ENCODE results near the gene SDK1. TPM values are rescaled to one million over a fixed set of nuclear protein-coding genes. Genes with fewer than 3 reads are reported as not detected.
"Not testable (repeated sequence)": the region's sequence is repeated elsewhere in the genome, so short reads cannot be mapped to it uniquely, and the experiment has no call there.

Gene SDK1
- total RNA-seq, 1 donor from 2014 or later = 3.9 TPM

DNA sequence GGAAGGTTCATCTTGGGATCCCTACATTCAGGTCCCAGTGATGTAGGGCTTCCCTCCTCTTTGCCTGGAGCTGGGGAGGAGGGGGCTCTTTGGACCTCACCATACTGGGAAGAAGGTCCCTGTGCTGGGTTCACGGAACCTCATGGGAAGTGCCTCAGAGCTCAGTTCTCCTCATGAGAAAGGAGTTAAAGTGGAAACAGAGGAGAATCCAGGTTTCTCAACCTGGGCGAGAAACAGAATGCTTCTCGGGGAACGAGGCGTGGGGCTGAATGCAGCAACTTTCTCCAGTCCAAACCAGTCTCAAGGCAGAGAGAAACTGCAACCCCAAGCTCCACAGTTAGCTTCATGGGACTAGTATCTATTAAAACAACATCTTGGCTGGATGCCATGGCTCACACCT, 998.4 kb downstream of the SDK1 start:
- no peaks in the 10 kb centered on the region for H3K27me3 ChIP-seq (ENCODE audit: control insufficient read depth, insufficient read depth, low read length)
- TF ChIP-seq, protein P1, sequence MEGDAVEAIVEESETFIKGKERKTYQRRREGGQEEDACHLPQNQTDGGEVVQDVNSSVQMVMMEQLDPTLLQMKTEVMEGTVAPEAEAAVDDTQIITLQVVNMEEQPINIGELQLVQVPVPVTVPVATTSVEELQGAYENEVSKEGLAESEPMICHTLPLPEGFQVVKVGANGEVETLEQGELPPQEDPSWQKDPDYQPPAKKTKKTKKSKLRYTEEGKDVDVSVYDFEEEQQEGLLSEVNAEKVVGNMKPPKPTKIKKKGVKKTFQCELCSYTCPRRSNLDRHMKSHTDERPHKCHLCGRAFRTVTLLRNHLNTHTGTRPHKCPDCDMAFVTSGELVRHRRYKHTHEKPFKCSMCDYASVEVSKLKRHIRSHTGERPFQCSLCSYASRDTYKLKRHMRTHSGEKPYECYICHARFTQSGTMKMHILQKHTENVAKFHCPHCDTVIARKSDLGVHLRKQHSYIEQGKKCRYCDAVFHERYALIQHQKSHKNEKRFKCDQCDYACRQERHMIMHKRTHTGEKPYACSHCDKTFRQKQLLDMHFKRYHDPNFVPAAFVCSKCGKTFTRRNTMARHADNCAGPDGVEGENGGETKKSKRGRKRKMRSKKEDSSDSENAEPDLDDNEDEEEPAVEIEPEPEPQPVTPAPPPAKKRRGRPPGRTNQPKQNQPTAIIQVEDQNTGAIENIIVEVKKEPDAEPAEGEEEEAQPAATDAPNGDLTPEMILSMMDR (IDR thresholded peaks at IDR 0.05; ENCODE audit: insufficient read depth, low read length, poor library complexity, severe bottlenecking) = no peak
- H3K4me3 ChIP-seq (ENCODE audit: low read depth, low read length) = no peak overlapping the region
- no peaks in the 10 kb centered on the region for H3K36me3 ChIP-seq (ENCODE audit: control insufficient read depth, insufficient read depth, low read length)
- no peak for DNase-seq (ENCODE audit: low read depth)

DNA sequence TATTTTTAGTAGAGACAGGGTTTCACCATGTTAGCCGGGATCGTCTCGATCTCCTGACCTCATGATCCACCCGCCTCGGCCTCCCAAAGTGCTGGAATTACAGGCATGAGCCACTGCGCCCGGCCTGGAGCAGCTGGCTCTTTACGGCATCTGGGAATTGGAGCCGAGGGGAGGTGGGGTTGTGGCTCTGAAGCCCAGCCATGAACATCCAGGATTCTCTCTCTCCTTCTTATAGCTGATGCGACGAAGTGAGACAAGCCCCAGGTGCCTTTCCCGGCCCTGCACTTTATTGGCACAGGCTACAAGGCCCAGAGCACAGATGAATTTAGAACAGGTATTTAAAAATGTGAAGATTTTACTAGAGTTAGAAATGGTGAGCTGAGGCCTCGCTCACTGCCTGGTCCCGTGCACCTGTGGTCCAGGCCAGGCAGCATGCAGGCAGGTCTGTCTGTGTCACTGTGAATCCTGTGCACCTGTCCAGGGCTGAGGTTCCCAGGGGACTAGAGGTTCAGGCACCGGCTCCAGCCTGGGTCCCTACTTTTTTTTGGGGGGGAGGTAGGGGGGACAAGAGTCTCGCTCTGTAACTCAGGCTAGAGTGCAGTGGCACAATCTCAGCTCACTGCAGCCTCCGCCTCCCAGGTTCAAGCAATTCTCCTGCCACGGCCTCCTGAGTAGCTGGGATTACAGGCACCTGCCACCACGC, 1001.3 kb downstream of the SDK1 start:
- H3K36me3 ChIP-seq (ENCODE audit: control insufficient read depth, insufficient read depth, low read length) = no peaks in the 10 kb centered on the region
- no peak for DNase-seq (ENCODE audit: low read depth)
- no peaks in the 10 kb centered on the region for H3K27me3 ChIP-seq (ENCODE audit: control insufficient read depth, insufficient read depth, low read length)
- no peak overlapping the region for H3K4me3 ChIP-seq (ENCODE audit: low read depth, low read length)
- TF ChIP-seq, protein P1 (IDR thresholded peaks at IDR 0.05; ENCODE audit: insufficient read depth, low read length, poor library complexity, severe bottlenecking) = no peak

DNA sequence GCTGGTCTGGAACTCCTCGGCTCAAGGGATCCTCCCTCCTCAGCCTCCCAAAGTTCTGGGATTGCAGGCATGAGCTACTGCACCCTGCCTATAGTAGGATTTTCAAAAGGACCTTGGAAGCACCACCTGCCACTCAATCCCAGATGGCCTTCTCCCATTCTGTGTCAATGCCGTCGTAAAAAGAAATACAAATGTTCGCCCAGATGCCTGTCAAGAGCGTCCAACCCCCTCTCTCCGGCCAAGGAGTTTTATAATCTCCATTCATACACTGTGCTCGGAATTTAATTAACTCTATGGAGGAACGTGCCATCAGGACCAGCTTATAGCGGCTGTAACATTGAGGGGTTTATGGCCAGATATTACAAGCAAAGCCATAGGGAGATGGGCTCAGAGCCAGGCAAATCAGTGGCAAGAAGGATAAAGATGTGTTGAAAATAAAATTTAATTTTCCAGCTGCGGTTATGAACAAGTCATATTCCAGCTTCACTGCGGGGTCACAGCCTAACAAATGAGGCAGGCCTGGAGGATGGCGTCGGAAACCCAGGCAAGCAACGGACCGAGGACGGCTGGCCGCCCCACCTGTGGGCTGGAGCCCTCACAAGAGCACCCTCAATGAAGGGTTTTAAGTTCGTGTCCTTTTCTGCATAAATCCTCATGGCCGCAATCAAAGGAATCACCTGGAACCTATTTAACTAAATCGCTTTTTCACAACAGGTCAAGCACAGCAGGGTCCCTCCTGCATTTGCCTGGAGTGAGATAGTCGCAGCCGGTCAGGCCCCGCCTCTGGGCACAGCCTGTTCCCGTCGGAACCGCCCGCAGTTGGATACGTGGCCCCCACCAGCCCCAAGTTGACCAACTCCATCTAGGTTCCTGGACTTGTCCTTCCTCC, 1006.5 kb downstream of the SDK1 start:
- no peaks in the 10 kb centered on the region for H3K36me3 ChIP-seq (ENCODE audit: control insufficient read depth, insufficient read depth, low read length)
- H3K27me3 ChIP-seq (ENCODE audit: control insufficient read depth, insufficient read depth, low read length) = no peaks in the 10 kb centered on the region
- TF ChIP-seq, protein P1 (IDR thresholded peaks at IDR 0.05; ENCODE audit: insufficient read depth, low read length, poor library complexity, severe bottlenecking) = no peak
- H3K4me3 ChIP-seq (ENCODE audit: low read depth, low read length) = no peak overlapping the region
- no peak for DNase-seq (ENCODE audit: low read depth)

DNA sequence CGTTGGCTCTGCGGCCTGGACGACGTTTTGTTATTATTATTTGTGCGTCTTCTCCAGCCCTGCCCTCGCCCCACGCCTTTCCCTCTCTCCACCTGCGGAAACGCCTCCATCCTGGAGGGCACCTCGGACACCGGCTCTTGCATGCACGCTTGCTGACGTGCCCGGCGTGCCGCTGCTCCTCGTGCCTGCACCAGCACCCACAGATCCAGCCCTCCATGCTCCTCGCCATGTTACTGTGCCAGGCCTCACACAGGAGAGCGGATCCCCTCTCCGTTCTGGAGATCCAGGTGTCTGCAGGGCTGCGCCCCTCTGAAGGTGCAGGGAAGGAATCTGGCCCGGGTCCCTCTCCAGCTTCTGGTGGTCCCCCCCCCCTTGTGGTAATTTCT, 1007.1 kb downstream of the SDK1 start:
- Histone ChIP-seq H3K27me3 (ENCODE audit: control insufficient read depth, insufficient read depth, low read length) (no peaks in the 10 kb centered on the region), H3K36me3 (ENCODE audit: control insufficient read depth, insufficient read depth, low read length) (no peaks in the 10 kb centered on the region), H3K4me3 (ENCODE audit: low read depth, low read length) (no peak overlapping the region)
- no peak for DNase-seq (ENCODE audit: low read depth)
- TF ChIP-seq, protein P1 (IDR thresholded peaks at IDR 0.05; ENCODE audit: insufficient read depth, low read length, poor library complexity, severe bottlenecking) = no peak

DNA sequence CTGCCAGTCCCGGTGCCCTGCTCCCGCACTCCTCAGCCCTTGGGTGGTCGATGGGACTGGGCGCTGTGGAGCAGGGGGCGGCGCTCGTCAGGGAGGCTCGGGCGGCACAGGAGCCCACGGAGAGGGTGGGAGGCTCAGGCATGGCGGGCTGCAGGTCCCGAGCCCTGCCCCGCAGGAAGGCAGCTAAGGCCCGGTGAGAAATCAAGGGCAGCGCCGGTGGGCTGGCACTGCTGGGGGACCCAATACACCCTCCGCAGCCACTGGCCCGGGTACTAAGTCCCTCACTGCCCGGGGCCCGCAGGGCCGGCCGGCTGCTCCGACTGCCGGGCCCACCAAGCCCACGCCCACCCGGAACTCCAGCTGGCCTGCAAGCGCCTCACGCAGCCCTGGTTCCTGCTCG, 1012.9 kb downstream of the SDK1 start:
- DNase-seq (ENCODE audit: low read depth); H3K27me3 ChIP-seq (ENCODE audit: control insufficient read depth, insufficient read depth, low read length); H3K4me3 ChIP-seq (ENCODE audit: low read depth, low read length); H3K36me3 ChIP-seq (ENCODE audit: control insufficient read depth, insufficient read depth, low read length): not testable (repeated sequence)

DNA sequence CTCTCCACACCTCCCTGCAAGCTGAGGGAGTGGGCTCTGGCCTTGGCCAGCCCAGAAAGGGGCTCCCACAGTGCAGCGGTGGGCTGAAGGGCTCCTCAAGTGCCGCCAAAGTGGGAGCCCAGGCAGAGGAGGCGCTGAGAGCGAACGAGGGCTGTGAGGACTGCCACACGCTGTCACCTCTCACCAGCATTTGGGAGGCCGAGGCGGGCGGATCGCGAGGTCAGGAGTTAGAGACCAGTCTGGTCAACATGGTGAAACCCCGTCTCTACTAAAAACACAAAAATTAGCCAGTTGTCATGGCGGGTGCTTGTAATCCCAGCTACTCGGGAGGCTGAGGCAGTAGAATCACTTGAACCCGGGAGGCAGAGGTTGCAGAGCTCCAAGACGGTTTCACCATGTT, 1013.3 kb downstream of the SDK1 start:
- H3K27me3 ChIP-seq (ENCODE audit: control insufficient read depth, insufficient read depth, low read length); DNase-seq (ENCODE audit: low read depth); H3K4me3 ChIP-seq (ENCODE audit: low read depth, low read length); H3K36me3 ChIP-seq (ENCODE audit: control insufficient read depth, insufficient read depth, low read length): not testable (repeated sequence)

Data from kidney epithelial cell (primary cell).